SK-N-SH (cell line): Measurements from ENCODE around the gene NEGR1. TPM values are rescaled to one million over a fixed set of nuclear protein-coding genes. Genes with fewer than 3 reads are reported as not detected.

Experiments
- CTCF ChIA-PET: fragments of 300-600, 350-600 bp; formaldehyde crosslinking; extraction: SDS; loops from one replicate; lab custom pipeline; 2021; lab: Yijun Ruan, JAX
- POLR2A ChIA-PET: fragments of 350-600 bp; sonication (Branson Sonifier 250); formaldehyde crosslinking; extraction: SDS; loops from one replicate; lab custom pipeline; 2020; ENCODE audit warnings: antibody characterized with exemption, inconsistent platforms; lab: Yijun Ruan, JAX
- DNase-seq: peaks from one replicate; pipeline ENCODE4 v3.0.0; 2012
- H2AFZ ChIP-seq: fragments of 200-600 bp; sonication (generic); 2 replicates; pipeline ENCODE4 v1.8.1; 2016; ENCODE audit warnings: antibody characterized with exemption, mild to moderate bottlenecking, low read depth
- H3F3A ChIP-seq: fragments of 200-600 bp; sonication (generic); replicated peaks from 2 replicates; pipeline ENCODE3; 2016; ENCODE audit warnings: antibody characterized with exemption, mild to moderate bottlenecking; ENCODE audit not compliant: insufficient read depth
- H3K27ac ChIP-seq, 2 experiments: fragments of 200-500 bp in 1 of 2; fragments of 200-600 bp in 1 of 2; sonication (Bioruptor generic) in 1 of 2; sonication (generic), shearing (Covaris generic) in 1 of 2; 2 replicates each; pipeline versions ENCODE4 v1.5.1 to v1.6.1; 2014 to 2016; ENCODE audit warnings: low read depth in 2 of 2, inconsistent platforms in 1 of 2, low read length in 1 of 2, mild to moderate bottlenecking in 1 of 2, mixed read lengths in 1 of 2
- H3K27me3 ChIP-seq: fragments of 200-600 bp; sonication (generic), shearing (Covaris generic); 2 replicates; pipeline ENCODE4 v1.6.1; 2016; ENCODE audit warnings: mixed run types; ENCODE audit not compliant: insufficient read depth
- H3K36me3 ChIP-seq, 2 experiments: fragments of 200-500 bp in 1 of 2; fragments of 200-600 bp in 1 of 2; sonication (Bioruptor generic) in 1 of 2; sonication (generic) in 1 of 2; replicated peaks in 1 of 2; 2 replicates each; pipeline versions ENCODE3 to v1.5.1; 2014 to 2016; ENCODE audit warnings: low read length in 1 of 2, mild to moderate bottlenecking in 1 of 2; ENCODE audit not compliant: insufficient read depth in 2 of 2, control insufficient read depth in 1 of 2
- H3K4me1 ChIP-seq, 2 experiments: fragments of 200-500 bp in 1 of 2; fragments of 200-600 bp in 1 of 2; sonication (Bioruptor generic) in 1 of 2; sonication (generic), shearing (Covaris generic) in 1 of 2; 2 replicates each; pipeline versions ENCODE4 v1.5.1 to v1.6.1; 2014 to 2016; ENCODE audit warnings: low read depth in 1 of 2, low read length in 1 of 2, mixed run types in 1 of 2; ENCODE audit not compliant: insufficient read depth in 2 of 2, control insufficient read depth in 1 of 2
- H3K4me2 ChIP-seq: fragments of 200-600 bp; sonication (generic), shearing (Covaris generic); 2 replicates; pipeline ENCODE4 v1.6.1; 2017; ENCODE audit warnings: mixed run types
- H3K4me3 ChIP-seq, 2 experiments: fragments of 200-500 bp in 1 of 2; fragments of 200-600 bp in 1 of 2; sonication (Bioruptor generic) in 1 of 2; sonication (generic), shearing (Covaris generic) in 1 of 2; 2 replicates each; pipeline versions ENCODE4 v1.5.1 to v1.8.1; 2014 to 2016; ENCODE audit warnings: low read depth in 2 of 2, inconsistent platforms in 1 of 2, low read length in 1 of 2, mild to moderate bottlenecking in 1 of 2, mixed read lengths in 1 of 2, moderate library complexity in 1 of 2
- H3K79me2 ChIP-seq: fragments of 200-600 bp; sonication (generic); 2 replicates; pipeline ENCODE4 v1.8.1; 2017; ENCODE audit warnings: mild to moderate bottlenecking; ENCODE audit not compliant: insufficient read depth
- H3K9ac ChIP-seq: fragments of 200-600 bp; sonication (generic); 2 replicates; pipeline ENCODE4 v1.6.1; 2017; ENCODE audit warnings: mixed run types
- H3K9me2 ChIP-seq: fragments of 200-600 bp; sonication (generic); 2 replicates; pipeline ENCODE4 v1.6.1; 2017; ENCODE audit warnings: mixed run types
- H3K9me3 ChIP-seq: fragments of 200-600 bp; sonication (generic); 2 replicates; pipeline ENCODE4 v1.6.1; 2017; ENCODE audit warnings: mixed run types, mild to moderate bottlenecking, moderate library complexity
- H4K20me1 ChIP-seq: fragments of 200-600 bp; sonication (generic); 2 replicates; pipeline ENCODE4 v1.6.1; 2017; ENCODE audit warnings: mild to moderate bottlenecking, mixed run types; ENCODE audit not compliant: insufficient read depth
- EP300 ChIP-seq, 2 experiments: IDR thresholded peaks; 2 replicates each; pipeline versions ENCODE4 v1.4.0 to v1.6.1; 2012; ENCODE audit warnings: borderline replicate concordance in 1 of 2, low read depth in 1 of 2, low read length in 1 of 2
- EZH2phosphoT487 ChIP-seq: fragments of 200-600 bp; sonication (generic); IDR thresholded peaks from 2 replicates; pipeline ENCODE4 v1.6.1; 2017; ENCODE audit warnings: low read depth, mixed run types, mild to moderate bottlenecking, antibody characterized with exemption, moderate library complexity, borderline replicate concordance
- FOXJ3 ChIP-seq: sonication (generic); formaldehyde crosslinking; IDR thresholded peaks from 2 replicates; pipeline ENCODE4 v1.5.1; 2020; ENCODE audit warnings: mild to moderate bottlenecking, missing genetic modification reagents
- MXI1 ChIP-seq: IDR thresholded peaks from 2 replicates; pipeline ENCODE4 v1.6.1; 2012; ENCODE audit warnings: mild to moderate bottlenecking, low read depth, low read length, improper control_type of control experiment
- NFIC ChIP-seq: IDR thresholded peaks from 2 replicates; pipeline ENCODE4 v1.4.0; 2012; ENCODE audit warnings: borderline replicate concordance
- NRF1 ChIP-seq: IDR thresholded peaks from 2 replicates; pipeline ENCODE4 v1.6.1; 2012; ENCODE audit warnings: low read depth, mild to moderate bottlenecking, low read length
- PBX3 ChIP-seq: IDR thresholded peaks from 2 replicates; pipeline ENCODE4; 2012
- POLR2AphosphoS5 ChIP-seq: IDR thresholded peaks from 2 replicates; pipeline ENCODE4 v1.6.1; 2012; ENCODE audit warnings: low read depth, low read length
- RAD21 ChIP-seq: IDR thresholded peaks from 2 replicates; pipeline ENCODE4 v1.6.1; 2012; ENCODE audit warnings: mild to moderate bottlenecking, low read length
- RCOR1 ChIP-seq: fragments of 150-350 bp; IDR thresholded peaks from 2 replicates; pipeline ENCODE4 v1.6.1; 2017; ENCODE audit warnings: antibody characterized with exemption, low read length
- REST ChIP-seq: IDR thresholded peaks from 2 replicates; pipeline ENCODE4 v1.6.1; 2012; ENCODE audit warnings: mild to moderate bottlenecking, low read depth, low read length, moderate library complexity
- RXRA ChIP-seq: IDR thresholded peaks from 2 replicates; pipeline ENCODE4 v1.4.0; 2012; ENCODE audit warnings: low read depth, mild to moderate bottlenecking, borderline replicate concordance
- TCF12 ChIP-seq: IDR thresholded peaks from 2 replicates; pipeline ENCODE4 v1.4.0; 2012
- USF1 ChIP-seq: IDR thresholded peaks from 2 replicates; pipeline ENCODE4 v1.4.0; 2012; ENCODE audit warnings: low read depth, borderline replicate concordance
- polyA plus RNA-seq, 3 experiments: library from polyadenylated mRNA; depleted of rRNA; stranded (reverse); fragments of >200 nt; gene quantifications; 2 replicates each; pipeline ENCODE4 v1.2.3, GENCODE V29; 2012

Gene NEGR1
- polyA plus RNA-seq, 1 of the 3 experiments (the other 2 are of a cell fraction): 0.21 TPM

- Histone ChIP-seq H3K27ac (no peak overlapping the region), H4K20me1 (no peaks in the 10 kb centered on the region), H3K4me3 (no peak overlapping the region), H3K4me2 (no peak overlapping the region), H3K27me3 (no peaks in the 10 kb centered on the region), H3K9ac (no peak overlapping the region), H3F3A (no peaks in the 10 kb centered on the region), H3K4me1 (no peaks in the 10 kb centered on the region), H3K9me2 (no peaks in the 10 kb centered on the region), H2AFZ (no peak overlapping the region), H3K9me3 (no peaks in the 10 kb centered on the region), H3K36me3 (no peaks in the 10 kb centered on the region), H3K79me2 (no peaks in the 10 kb centered on the region)
- ChIA-PET CTCF (no interaction called here), POLR2A (no interaction called here)
- DNase-seq: no peak
- no peak for TF ChIP-seq RAD21
Observed at GRCh38 chr1:71498542-71498941, 783.8 kb downstream of the NEGR1 start.

- H3K9ac ChIP-seq: no peak overlapping the region
Observed at GRCh38 chr1:71494163-71494562, 788.2 kb downstream of the NEGR1 start.

More at GRCh38 chr1:71494163-71494562, 788.2 kb downstream of the NEGR1 start:
- CTCF ChIA-PET: no interaction called here
- no peaks in the 10 kb centered on the region for H3K36me3 ChIP-seq
- no peaks in the 10 kb centered on the region for H3F3A ChIP-seq
- H3K9me3 ChIP-seq: no peaks in the 10 kb centered on the region
- no peak overlapping the region for H3K4me2 ChIP-seq
- POLR2A ChIA-PET: no interaction called here
- no peaks in the 10 kb centered on the region for H3K79me2 ChIP-seq
- no peaks in the 10 kb centered on the region for H3K9me2 ChIP-seq
- no peak for DNase-seq
- H2AFZ ChIP-seq: no peak overlapping the region
- H3K4me3 ChIP-seq: no peak overlapping the region
- no peaks in the 10 kb centered on the region for H3K27me3 ChIP-seq
- no peaks in the 10 kb centered on the region for H3K4me1 ChIP-seq
- no peak overlapping the region for H3K27ac ChIP-seq
- TF ChIP-seq TCF12 (no peak), POLR2AphosphoS5 (no peak), PBX3 (no peak), RCOR1 (no peak), REST (no peak), USF1 (no peak), EZH2phosphoT487 (no peak), RXRA (no peak), NRF1 (no peak), EP300 (IDR thresholded peaks at IDR 0.05; ENCODE audit: borderline replicate concordance in 1 of 2, low read depth in 1 of 2, low read length in 1 of 2) (no peak), NFIC (no peak), RAD21 (no peak), FOXJ3 (CRISPR knock-in tag) (no peak), MXI1 (no peak)
- TF ChIP-seq, all 33 proteins: peak for 0
- H4K20me1 ChIP-seq: no peaks in the 10 kb centered on the region
